ENCODE results near the gene VSIG8. TPM values are rescaled to one million over a fixed set of nuclear protein-coding genes. Genes with fewer than 3 reads are reported as not detected.
"Not testable (repeated sequence)": the region's sequence is repeated elsewhere in the genome, so short reads cannot be mapped to it uniquely, and the experiment has no call there.

The VSIG8 gene
- total and polyA plus RNA-seq, 2 of the 4 experiments (the other 2 are of a cell fraction), result not detected

DNA sequence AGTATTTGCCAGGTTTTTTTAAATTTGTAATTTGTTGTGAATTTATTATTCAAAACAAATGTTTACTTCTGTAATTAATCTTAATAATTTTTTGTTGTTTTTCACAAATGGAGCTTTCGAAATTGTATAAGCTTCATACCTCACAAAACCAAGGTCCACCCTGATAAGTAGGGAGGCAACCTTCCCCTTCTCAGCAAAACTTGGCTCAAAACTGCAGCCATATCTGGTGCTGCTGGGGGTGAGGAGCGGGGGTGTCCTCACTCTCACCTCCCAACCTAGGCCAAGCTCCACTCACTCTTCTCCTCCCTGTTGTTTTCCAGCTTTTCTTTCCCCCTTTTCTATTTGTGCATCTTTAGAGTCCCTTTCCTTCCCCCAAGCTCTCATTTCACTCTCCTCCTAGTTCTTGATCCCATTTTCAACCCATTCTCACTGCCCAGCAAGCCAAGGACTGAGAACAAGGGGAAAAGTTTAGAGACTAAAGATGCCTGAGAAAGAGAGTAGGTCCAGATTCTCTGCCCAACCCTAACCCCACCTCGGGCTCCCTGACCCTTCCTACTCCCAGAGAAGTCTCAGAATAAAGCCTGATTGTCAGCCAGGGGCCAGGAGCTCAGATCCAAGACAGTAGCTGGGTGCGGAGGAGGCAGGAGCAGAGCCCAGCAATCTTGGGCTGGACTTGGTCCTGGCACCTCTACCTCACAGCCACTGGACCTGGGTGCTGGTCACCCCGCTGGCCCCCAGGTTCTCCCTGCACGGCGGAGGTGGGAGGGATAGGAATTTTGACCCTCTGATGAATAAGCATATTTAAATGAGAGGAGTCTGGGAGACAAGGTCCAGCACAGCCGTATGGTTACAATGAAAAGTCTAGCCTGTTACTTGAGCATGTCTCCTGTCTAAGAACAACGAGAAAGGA lies 45.8 kb upstream of the VSIG8 start (continued):
- TF ChIP-seq BHLHE40 (IDR thresholded peaks at IDR 0.05; ENCODE audit: low read depth, low read length), result no peak

DNA sequence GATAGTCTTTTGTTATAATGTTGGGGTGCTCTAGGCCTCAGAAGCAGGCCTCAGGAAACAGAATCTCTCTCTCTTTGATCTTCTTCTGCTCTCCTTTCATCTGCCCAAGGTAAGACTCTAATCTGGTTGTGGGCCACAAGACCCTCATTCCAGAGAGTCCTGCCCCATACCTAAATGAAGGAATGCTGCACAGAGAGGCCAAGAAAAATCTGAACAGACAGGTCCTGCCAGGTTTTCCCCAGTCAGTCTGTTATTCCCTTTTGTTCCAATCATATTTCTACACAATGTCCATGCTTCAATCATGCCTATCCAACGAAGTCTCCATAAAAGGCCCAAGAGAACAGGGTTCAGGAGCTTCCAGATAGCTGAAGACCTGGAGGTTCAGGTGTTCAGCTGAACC lies 44.5 kb upstream of the VSIG8 start:
- H3K27me3 ChIP-seq (ENCODE audit: control insufficient read depth, insufficient read depth, low read length), result no peaks in the 10 kb centered on the region
- H4K8ac ChIP-seq (ENCODE audit: low read depth in 2 of 2, low read length in 2 of 2), result no peak overlapping the region
- no peak overlapping the region for H3K9ac ChIP-seq (ENCODE audit: low read depth, low read length)
- in situ Hi-C loops (cut with MboI; ENCODE audit: low sequenced_read_pairs), result no loop called here
- H3K4ac ChIP-seq (ENCODE audit: low read depth, low read length), result no peak overlapping the region
- no peak overlapping the region for H4K5ac ChIP-seq (ENCODE audit: low read depth, low read length)
- H3K36me3 ChIP-seq (ENCODE audit: control insufficient read depth, insufficient read depth, low read length), result no peaks in the 10 kb centered on the region
- no peaks in the 10 kb centered on the region for H3K9me3 ChIP-seq (ENCODE audit: control insufficient read depth, insufficient read depth, low read length)
- H2AFZ ChIP-seq (replicated peaks; ENCODE audit: low read length, poor library complexity), result no peak overlapping the region
- WGBS, 2 experiments (ENCODE audit: extremely low coverage in 2 of 2, insufficient read length in 1 of 2), result no CpG with 5 or more reads among the region's 1 CpG
- H2BK120ac ChIP-seq (ENCODE audit: low read depth, low read length), result no peak overlapping the region
- H3K9me1 ChIP-seq (ENCODE audit: insufficient read depth, low read length), result peaks cover 18% of the 10 kb centered on the region
- no TSS peak for BruUV-seq (replicated peaks)
- intact Hi-C loops (cut with micrococcal nuclease), result no loop called here
- ChIA-PET POLR2A (ENCODE audit: unreplicated experiment) (no interaction called here), CTCF (no interaction called here)
- no peak overlapping the region for H2AK5ac ChIP-seq (ENCODE audit: low read depth, low read length)
- no peak overlapping the region for H2BK5ac ChIP-seq (ENCODE audit: low read depth, low read length, poor library complexity, severe bottlenecking)
- no peak overlapping the region for H3K18ac ChIP-seq (ENCODE audit: low read depth, low read length)
- no peak overlapping the region for H3K4me3 ChIP-seq (ENCODE audit: insufficient read depth, low read depth, low read length)
- no peaks in the 10 kb centered on the region for H4K20me1 ChIP-seq (ENCODE audit: insufficient read depth, low read length)
- peaks cover 0 to 18% of the 10 kb centered on the region in 2 experiments; a peak in 2 of 4 replicates for H3K79me1 ChIP-seq (ENCODE audit: low read depth in 1 of 2, low read length in 2 of 2)
- H3K23ac ChIP-seq (ENCODE audit: low read depth, low read length), result no peak overlapping the region
- TF ChIP-seq POLR2A (IDR thresholded peaks at IDR 0.05; ENCODE audit: low read depth, low read length) (no peak), SMC3 (IDR thresholded peaks at IDR 0.05; ENCODE audit: low read depth, low read length) (no peak), NFE2L2 (IDR thresholded peaks at IDR 0.05; ENCODE audit: low read depth, low read length) (no peak), MAZ (IDR thresholded peaks at IDR 0.05; ENCODE audit: borderline replicate concordance, low read depth, low read length) (no peak), RFX5 (IDR thresholded peaks at IDR 0.05; ENCODE audit: low read depth, low read length) (no peak), FOS (IDR thresholded peaks at IDR 0.05; ENCODE audit: low read depth, low read length) (no peak)
- H3K4me2 ChIP-seq (ENCODE audit: low read depth, low read length), result no peak overlapping the region
- H3K27ac ChIP-seq (ENCODE audit: insufficient read depth, low read length), result no peak overlapping the region
- H3K4me1 ChIP-seq (ENCODE audit: control insufficient read depth, insufficient read depth, low read length), result peaks cover 11% of the 10 kb centered on the region
- DNase-seq (no peak), ATAC-seq (ENCODE audit: low read depth) (no peak)
- no peak overlapping the region for H2BK20ac ChIP-seq (ENCODE audit: low read depth, low read length)
- H3K56ac ChIP-seq (ENCODE audit: extremely low read depth, insufficient read depth, low read length), result no peak overlapping the region
- no peak overlapping the region for H2AK9ac ChIP-seq (replicated peaks; ENCODE audit: low read depth, low read length, poor library complexity)
- no peak overlapping the region for H4K91ac ChIP-seq (ENCODE audit: insufficient read depth, low read depth, low read length)
- H2BK15ac ChIP-seq (ENCODE audit: low read depth, low read length), result no peak overlapping the region
- dilution Hi-C loops (cut with HindIII; ENCODE audit: low sequenced_read_pairs, unreplicated experiment), result no loop called here
- H3K14ac ChIP-seq (replicated peaks; ENCODE audit: low read depth, low read length), result no peak overlapping the region

DNA sequence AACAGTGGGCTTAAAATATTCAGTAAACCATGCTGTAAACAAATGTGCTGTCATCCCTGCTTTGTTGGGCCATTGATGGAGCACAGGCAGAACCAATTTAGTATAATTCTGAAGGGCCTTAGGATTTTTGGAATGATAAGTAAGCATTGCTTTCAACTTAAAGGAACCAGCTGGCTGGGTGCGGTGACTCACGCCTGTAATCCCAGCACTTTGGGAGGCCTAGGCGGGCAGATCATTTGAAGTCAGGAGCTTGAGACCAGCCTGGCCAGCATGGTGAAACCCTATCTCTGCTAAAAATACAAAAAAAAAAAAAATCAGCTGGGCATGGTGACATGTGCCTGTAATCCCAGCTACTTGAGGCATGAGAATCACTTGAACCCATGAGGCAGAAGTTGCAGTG lies 41.6 kb upstream of the VSIG8 start:
- H3K4me2 ChIP-seq (ENCODE audit: low read depth, low read length); H3K79me1 ChIP-seq (ENCODE audit: low read depth in 1 of 2, low read length in 2 of 2); BruUV-seq (replicated peaks); H3K27me3 ChIP-seq (ENCODE audit: control insufficient read depth, insufficient read depth, low read length); H3K4me1 ChIP-seq (ENCODE audit: control insufficient read depth, insufficient read depth, low read length); H3K9me1 ChIP-seq (ENCODE audit: insufficient read depth, low read length); H2BK5ac ChIP-seq (ENCODE audit: low read depth, low read length, poor library complexity, severe bottlenecking); H2BK120ac ChIP-seq (ENCODE audit: low read depth, low read length); H3K4me3 ChIP-seq (ENCODE audit: insufficient read depth, low read depth, low read length); DNase-seq; H3K56ac ChIP-seq (ENCODE audit: extremely low read depth, insufficient read depth, low read length); H4K20me1 ChIP-seq (ENCODE audit: insufficient read depth, low read length); H3K9me3 ChIP-seq (ENCODE audit: control insufficient read depth, insufficient read depth, low read length); in situ Hi-C loops (cut with MboI; ENCODE audit: low sequenced_read_pairs); H3K4ac ChIP-seq (ENCODE audit: low read depth, low read length); H2AK5ac ChIP-seq (ENCODE audit: low read depth, low read length); H2BK20ac ChIP-seq (ENCODE audit: low read depth, low read length); H3K27ac ChIP-seq (ENCODE audit: insufficient read depth, low read length); H2AK9ac ChIP-seq (replicated peaks; ENCODE audit: low read depth, low read length, poor library complexity); H3K14ac ChIP-seq (replicated peaks; ENCODE audit: low read depth, low read length); H3K18ac ChIP-seq (ENCODE audit: low read depth, low read length); H4K5ac ChIP-seq (ENCODE audit: low read depth, low read length); H4K91ac ChIP-seq (ENCODE audit: insufficient read depth, low read depth, low read length); ATAC-seq (ENCODE audit: low read depth); POLR2A ChIA-PET (ENCODE audit: unreplicated experiment); H3K9ac ChIP-seq (ENCODE audit: low read depth, low read length); H3K36me3 ChIP-seq (ENCODE audit: control insufficient read depth, insufficient read depth, low read length); intact Hi-C loops (cut with micrococcal nuclease); CTCF ChIA-PET; H3K23ac ChIP-seq (ENCODE audit: low read depth, low read length); H2AFZ ChIP-seq (replicated peaks; ENCODE audit: low read length, poor library complexity); H2BK15ac ChIP-seq (ENCODE audit: low read depth, low read length); dilution Hi-C loops (cut with HindIII; ENCODE audit: low sequenced_read_pairs, unreplicated experiment); H4K8ac ChIP-seq (ENCODE audit: low read depth in 2 of 2, low read length in 2 of 2): not testable (repeated sequence)
- WGBS, 2 experiments (ENCODE audit: extremely low coverage in 2 of 2, insufficient read length in 1 of 2), result 72% methylated on average over 3 of the region's 3 CpGs; no CpG with 5 or more reads in 1 of the 2 experiments

All from IMR-90 (cell line).